Stimulated activated effector memory CD8-positive, alpha-beta T cell treated with anti-CD3 and anti-CD28 coated beads, Interleukin-12 subunit alpha, Interleukin-12 subunit beta, amount 100 ng/mL, for 72 hours (primary cell): ENCODE data around the gene MYB.

Experiments
- ATAC-seq: fragments of 150-1000 bp; cut with Tn5 transposase; 2 replicates; pipeline ENCODE4 v1.10.0; 2021
- DNase-seq, 2 donors: peaks; one replicate each; pipeline ENCODE4 v3.0.0; 2021 to 2022; ENCODE audit warnings: low spot score in 2 of 2
- H3K27ac Mint-ChIP-seq: one replicate; pipeline ENCODE4 v1.8.0; 2022; ENCODE audit warnings: mild to moderate bottlenecking, mixed read lengths
- H3K36me3 Mint-ChIP-seq: one replicate; pipeline ENCODE4 v1.8.0; 2022; ENCODE audit warnings: mild to moderate bottlenecking, mixed read lengths
- H3K4me1 Mint-ChIP-seq: one replicate; pipeline ENCODE4 v1.8.0; 2022; ENCODE audit warnings: mixed read lengths
- H3K4me3 Mint-ChIP-seq: one replicate; pipeline ENCODE4 v1.8.0; 2022; ENCODE audit warnings: mild to moderate bottlenecking, mixed read lengths
- H3K9me3 Mint-ChIP-seq: one replicate; pipeline ENCODE4 v1.8.0; 2022; ENCODE audit warnings: mixed read lengths

Gene MYB

GRCh38 chr6:135192256-135193174, 11.4 kb downstream of the MYB start:
- H3K36me3 Mint-ChIP-seq = peaks cover 100% of the 10 kb centered on the region
- peaks cover 18% of the 10 kb centered on the region for H3K4me1 Mint-ChIP-seq

GRCh38 chr6:135193221-135193620, 12.1 kb downstream of the MYB start:
- ATAC-seq = no peak
- H3K27ac Mint-ChIP-seq = no peak overlapping the region
- no peaks in the 10 kb centered on the region for H3K9me3 Mint-ChIP-seq
- H3K4me1 Mint-ChIP-seq = peaks cover 20% of the 10 kb centered on the region
- DNase-seq = no peak
- H3K36me3 Mint-ChIP-seq = peaks cover 100% of the 10 kb centered on the region
- no peak overlapping the region for H3K4me3 Mint-ChIP-seq

More at GRCh38 chr6:135192256-135193174, 11.4 kb downstream of the MYB start:
- ATAC-seq (no peak), DNase-seq (no peak)
- Mint-ChIP-seq H3K9me3 (no peaks in the 10 kb centered on the region), H3K27ac (no peak overlapping the region), H3K4me3 (no peak overlapping the region)

GRCh38 chr6:135195041-135195440, 13.9 kb downstream of the MYB start:
- Mint-ChIP-seq H3K4me1 (peaks cover 20% of the 10 kb centered on the region), H3K4me3 (no peak overlapping the region), H3K27ac (no peak overlapping the region), H3K36me3 (peaks cover 100% of the 10 kb centered on the region), H3K9me3 (no peaks in the 10 kb centered on the region)
- no peak for ATAC-seq
- no peak for DNase-seq

GRCh38 chr6:135195522-135195921, 14.4 kb downstream of the MYB start:
- H3K4me3 Mint-ChIP-seq = no peak overlapping the region
- no peak for ATAC-seq
- no peak overlapping the region for H3K27ac Mint-ChIP-seq
- peaks cover 20% of the 10 kb centered on the region for H3K4me1 Mint-ChIP-seq
- peaks cover 100% of the 10 kb centered on the region for H3K36me3 Mint-ChIP-seq
- DNase-seq = no peak
- no peaks in the 10 kb centered on the region for H3K9me3 Mint-ChIP-seq

GRCh38 chr6:135196739-135197510, 15.8 kb downstream of the MYB start:
- DNase-seq (peak in 1 of 2 donors; percentile 59), ATAC-seq (peak; percentile 85)
- H3K9me3 Mint-ChIP-seq = no peaks in the 10 kb centered on the region
- peaks cover 100% of the 10 kb centered on the region for H3K36me3 Mint-ChIP-seq
- H3K4me3 Mint-ChIP-seq = peak overlapping the region; percentile 16
- H3K27ac Mint-ChIP-seq = peak overlapping the region; percentile 84
- H3K4me1 Mint-ChIP-seq = peaks cover 20% of the 10 kb centered on the region

GRCh38 chr6:135202836-135203235, 21.7 kb downstream of the MYB start:
- Mint-ChIP-seq H3K4me1 (no peaks in the 10 kb centered on the region), H3K4me3 (no peak overlapping the region), H3K27ac (no peak overlapping the region), H3K36me3 (peaks cover 99% of the 10 kb centered on the region), H3K9me3 (no peaks in the 10 kb centered on the region)
- DNase-seq (no peak), ATAC-seq (no peak)

GRCh38 chr6:135204951-135205350, 23.8 kb downstream of the MYB start:
- H3K27ac Mint-ChIP-seq = no peak overlapping the region

GRCh38 chr6:135209803-135210202, 28.7 kb downstream of the MYB start:
- ATAC-seq = no peak
- peak overlapping the region; percentile 90 for H3K27ac Mint-ChIP-seq
- no peak for DNase-seq

More at GRCh38 chr6:135204951-135205350, 23.8 kb downstream of the MYB start:
- ATAC-seq (no peak), DNase-seq (no peak)
- Mint-ChIP-seq H3K36me3 (peaks cover 99% of the 10 kb centered on the region), H3K9me3 (no peaks in the 10 kb centered on the region), H3K4me1 (no peaks in the 10 kb centered on the region), H3K4me3 (no peak overlapping the region)

GRCh38 chr6:135210632-135211305, 29.7 kb downstream of the MYB start:
- Mint-ChIP-seq H3K4me1 (peaks cover 34% of the 10 kb centered on the region), H3K9me3 (no peaks in the 10 kb centered on the region), H3K36me3 (peaks cover 98% of the 10 kb centered on the region), H3K27ac (peak overlapping the region; percentile 90), H3K4me3 (peak overlapping the region; percentile 42)
- no peak for DNase-seq
- peak; percentile 81 for ATAC-seq

More at GRCh38 chr6:135209803-135210202, 28.7 kb downstream of the MYB start:
- H3K36me3 Mint-ChIP-seq = peaks cover 98% of the 10 kb centered on the region
- H3K4me1 Mint-ChIP-seq = peaks cover 29% of the 10 kb centered on the region
- H3K4me3 Mint-ChIP-seq = peak overlapping the region; percentile 42
- no peaks in the 10 kb centered on the region for H3K9me3 Mint-ChIP-seq

- Mint-ChIP-seq H3K36me3 (peaks cover 98% of the 10 kb centered on the region), H3K27ac (peak overlapping the region; percentile 90), H3K4me3 (peak overlapping the region; percentile 42), H3K4me1 (peaks cover 36% of the 10 kb centered on the region), H3K9me3 (no peaks in the 10 kb centered on the region)
- no peak for ATAC-seq
- peak in 1 of 2 donors; percentile 20 for DNase-seq
These were observed 30.2 kb downstream of the MYB start for GRCh38 chr6:135211306-135211702.

- peaks cover 36% of the 10 kb centered on the region for H3K4me1 Mint-ChIP-seq
- DNase-seq (peak in 1 of 2 donors; percentile 49), ATAC-seq (peak; percentile 83)
- peak overlapping the region; percentile 47 for H3K4me3 Mint-ChIP-seq
- no peaks in the 10 kb centered on the region for H3K9me3 Mint-ChIP-seq
- H3K36me3 Mint-ChIP-seq = peaks cover 98% of the 10 kb centered on the region
- peak overlapping the region; percentile 77 for H3K27ac Mint-ChIP-seq
These were observed 31.1 kb downstream of the MYB start for GRCh38 chr6:135212020-135212806.

GRCh38 chr6:135212935-135213334, 31.8 kb downstream of the MYB start:
- DNase-seq (peak in 1 of 2 donors; percentile 49), ATAC-seq (peak; percentile 48)
- H3K36me3 Mint-ChIP-seq = peaks cover 98% of the 10 kb centered on the region
- no peaks in the 10 kb centered on the region for H3K9me3 Mint-ChIP-seq
- H3K4me1 Mint-ChIP-seq = peaks cover 36% of the 10 kb centered on the region
- H3K4me3 Mint-ChIP-seq = peak overlapping the region; percentile 47
- H3K27ac Mint-ChIP-seq = peak overlapping the region; percentile 77

- H3K27ac Mint-ChIP-seq = peak overlapping the region; percentile 77
- H3K4me3 Mint-ChIP-seq = peak overlapping the region; percentile 47
- ATAC-seq = no peak
- no peak for DNase-seq
- H3K36me3 Mint-ChIP-seq = peaks cover 97% of the 10 kb centered on the region
- H3K4me1 Mint-ChIP-seq = peaks cover 36% of the 10 kb centered on the region
- no peaks in the 10 kb centered on the region for H3K9me3 Mint-ChIP-seq
These were observed 32.5 kb downstream of the MYB start for GRCh38 chr6:135213616-135214015.

GRCh38 chr6:135215160-135215559, 34.1 kb downstream of the MYB start:
- no peak for DNase-seq
- H3K27ac Mint-ChIP-seq = peak overlapping the region; percentile 14
- no peaks in the 10 kb centered on the region for H3K9me3 Mint-ChIP-seq
- no peak for ATAC-seq
- H3K4me3 Mint-ChIP-seq = no peak overlapping the region
- H3K36me3 Mint-ChIP-seq = peaks cover 97% of the 10 kb centered on the region
- H3K4me1 Mint-ChIP-seq = peaks cover 36% of the 10 kb centered on the region
